MCF 10A (cell line): Measurements from ENCODE around the gene ZBTB32. TPM values are rescaled to one million over a fixed set of nuclear protein-coding genes. Genes with fewer than 3 reads are reported as not detected.

Source experiments
- BruUV-seq: library from RNA; stranded (reverse); fragments of 400-500 nt; replicated peaks from 2 replicates; lab custom pipeline; 2021; lab: Mats Ljungman, UMichigan
- CTCF ChIA-PET: fragments of 300-600 bp; sonication (Branson Sonifier 250); formaldehyde crosslinking; extraction: SDS; loops from one replicate; lab custom pipeline; 2021; ENCODE audit warnings: antibody characterized with exemption, inconsistent platforms; lab: Yijun Ruan, JAX
- POLR2A ChIA-PET: fragments of 300-600, 350-650 bp; sonication (Branson Sonifier 250); formaldehyde crosslinking; extraction: SDS; loops from one replicate; lab custom pipeline; 2020; ENCODE audit warnings: antibody characterized with exemption, inconsistent platforms; lab: Yijun Ruan, JAX
- DNase-seq: peaks from one replicate; pipeline ENCODE4 v3.0.0-alpha.2; 2018; ENCODE audit not compliant: unreplicated experiment
- H3K27ac Mint-ChIP-seq: one replicate; pipeline ENCODE4 v1.8.0; 2022; ENCODE audit warnings: mild to moderate bottlenecking, low read depth, mixed read lengths; ENCODE audit not compliant: unreplicated experiment
- H3K27me3 Mint-ChIP-seq: one replicate; pipeline ENCODE4 v1.8.0; 2022; ENCODE audit warnings: mixed read lengths; ENCODE audit not compliant: insufficient read depth, unreplicated experiment
- H3K36me3 Mint-ChIP-seq: one replicate; pipeline ENCODE4 v1.8.0; 2022; ENCODE audit warnings: mild to moderate bottlenecking, moderate library complexity, mixed read lengths; ENCODE audit not compliant: insufficient read depth, unreplicated experiment
- H3K4me1 Mint-ChIP-seq: one replicate; pipeline ENCODE4 v1.8.0; 2022; ENCODE audit warnings: mixed read lengths; ENCODE audit not compliant: insufficient read depth, unreplicated experiment
- H3K4me3 Mint-ChIP-seq: one replicate; pipeline ENCODE4 v1.8.0; 2022; ENCODE audit warnings: mild to moderate bottlenecking, moderate library complexity, mixed read lengths; ENCODE audit not compliant: unreplicated experiment
- H3K9me3 Mint-ChIP-seq: one replicate; pipeline ENCODE4 v1.8.0; 2022; ENCODE audit warnings: mixed read lengths; ENCODE audit not compliant: unreplicated experiment
- intact Hi-C: fragments of 100-400 bp; cut with micrococcal nuclease; formaldehyde crosslinking; loops from 2 replicates; pipeline ENCODE4 v1.14.1; 2022
- total RNA-seq: library from RNA; stranded (reverse); gene quantifications from 2 replicates; pipeline ENCODE4 v1.2.3, GENCODE V29; 2022
- TF ChIP-seq, protein P1 (sequence below): fragments of 200-600 bp; IDR thresholded peaks from one replicate; pipeline ENCODE4 v1.8.0; 2022; ENCODE audit warnings: antibody characterized with exemption, mild to moderate bottlenecking; ENCODE audit not compliant: unreplicated experiment

Gene ZBTB32
- total RNA-seq, 1 experiment from 2014 or later = not detected

DNA sequence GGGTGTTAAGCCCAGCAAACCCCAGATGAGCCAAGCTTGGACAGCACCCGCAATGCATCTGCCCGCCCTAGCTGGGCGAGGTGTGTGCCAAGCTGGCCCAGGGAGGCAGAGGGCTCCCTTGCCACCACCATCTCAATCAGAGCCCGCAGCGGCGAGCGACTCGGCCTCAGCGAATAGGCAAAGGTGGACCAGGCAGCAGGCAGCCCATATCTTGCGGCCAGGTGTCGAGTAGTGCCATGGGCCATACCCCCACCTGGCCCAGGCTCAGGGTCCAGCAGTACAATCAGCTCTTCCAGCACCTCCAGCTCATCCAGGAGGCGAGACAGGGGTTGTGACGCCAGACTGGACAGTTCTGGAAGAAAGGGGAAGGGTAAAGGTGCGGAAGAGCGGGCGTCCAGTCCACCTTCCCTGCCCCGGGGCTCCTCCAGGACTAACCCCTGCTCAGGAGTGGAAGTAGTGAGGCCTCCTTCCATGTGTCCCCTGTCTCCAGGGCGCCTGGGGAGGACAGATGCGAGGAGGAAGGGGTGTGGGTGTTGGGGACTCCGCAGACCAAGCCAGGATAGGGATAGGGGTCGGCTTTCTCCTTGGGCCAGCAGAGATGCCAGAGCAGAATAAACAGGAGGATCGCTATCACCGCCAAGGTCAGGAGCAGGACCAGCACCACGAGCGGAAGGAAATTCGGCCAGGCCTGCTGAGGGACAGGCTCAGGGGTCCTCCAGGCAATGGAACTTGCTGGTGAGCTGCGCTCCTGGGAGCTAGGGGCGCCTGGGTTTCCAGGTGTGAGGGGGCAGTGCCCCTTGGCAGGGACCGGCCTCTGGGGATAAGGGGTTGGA is 35.1 kb downstream of the ZBTB32 start:
- intact Hi-C loops = no loop called here
- Mint-ChIP-seq H3K27ac (no peak overlapping the region), H3K27me3 (no peaks in the 10 kb centered on the region), H3K36me3 (peaks cover 32% of the 10 kb centered on the region), H3K4me1 (peaks cover 8% of the 10 kb centered on the region), H3K9me3 (no peaks in the 10 kb centered on the region), H3K4me3 (peak overlapping the region; percentile 72)
- TF ChIP-seq, protein P1, sequence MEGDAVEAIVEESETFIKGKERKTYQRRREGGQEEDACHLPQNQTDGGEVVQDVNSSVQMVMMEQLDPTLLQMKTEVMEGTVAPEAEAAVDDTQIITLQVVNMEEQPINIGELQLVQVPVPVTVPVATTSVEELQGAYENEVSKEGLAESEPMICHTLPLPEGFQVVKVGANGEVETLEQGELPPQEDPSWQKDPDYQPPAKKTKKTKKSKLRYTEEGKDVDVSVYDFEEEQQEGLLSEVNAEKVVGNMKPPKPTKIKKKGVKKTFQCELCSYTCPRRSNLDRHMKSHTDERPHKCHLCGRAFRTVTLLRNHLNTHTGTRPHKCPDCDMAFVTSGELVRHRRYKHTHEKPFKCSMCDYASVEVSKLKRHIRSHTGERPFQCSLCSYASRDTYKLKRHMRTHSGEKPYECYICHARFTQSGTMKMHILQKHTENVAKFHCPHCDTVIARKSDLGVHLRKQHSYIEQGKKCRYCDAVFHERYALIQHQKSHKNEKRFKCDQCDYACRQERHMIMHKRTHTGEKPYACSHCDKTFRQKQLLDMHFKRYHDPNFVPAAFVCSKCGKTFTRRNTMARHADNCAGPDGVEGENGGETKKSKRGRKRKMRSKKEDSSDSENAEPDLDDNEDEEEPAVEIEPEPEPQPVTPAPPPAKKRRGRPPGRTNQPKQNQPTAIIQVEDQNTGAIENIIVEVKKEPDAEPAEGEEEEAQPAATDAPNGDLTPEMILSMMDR = no peak
- no TSS peak for BruUV-seq
- ChIA-PET CTCF (interaction anchor here (0.6 kb wide), 2 partner anchors 45 to 47 kb away, joined by 4 to 5 read pairs; no protein-coding TSS in a partner anchor), POLR2A (interaction anchor here (1.0 to 2.0 kb wide), 8 partner anchors 9 to 95 kb away, joined by 3 to 9 read pairs (median 4); partner anchors contain the start of gene LIN37)
- DNase-seq = no peak

DNA sequence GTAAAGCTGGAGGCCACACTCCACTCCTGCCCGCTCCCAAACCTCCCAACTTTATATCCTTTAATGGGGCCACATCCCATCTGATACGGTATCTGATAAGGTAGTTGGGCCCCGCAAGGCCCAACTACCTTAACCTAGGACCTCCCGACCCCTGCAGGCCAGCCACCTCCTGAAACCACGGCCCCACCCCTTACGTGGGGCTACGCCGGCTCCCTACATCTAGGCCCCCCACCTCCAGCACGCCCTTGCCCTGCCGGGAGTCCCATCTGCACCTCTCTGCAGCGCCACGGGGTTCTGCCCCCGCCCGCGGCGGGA is 35.7 kb downstream of the ZBTB32 start:
- intact Hi-C loops = no loop called here
- TF ChIP-seq, protein P1 = no peak
- BruUV-seq = no TSS peak
- no peak for DNase-seq
- peaks cover 11% of the 10 kb centered on the region for H3K4me1 Mint-ChIP-seq
- H3K27ac Mint-ChIP-seq = no peak overlapping the region
- H3K27me3 Mint-ChIP-seq = no peaks in the 10 kb centered on the region
- POLR2A ChIA-PET = interaction anchor here (0.6 to 2.0 kb wide), 11 partner anchors 9 to 96 kb away, joined by 3 to 9 read pairs (median 3); partner anchors contain the start of gene LIN37
- H3K9me3 Mint-ChIP-seq = no peaks in the 10 kb centered on the region
- H3K4me3 Mint-ChIP-seq = peak overlapping the region; percentile 72
- peaks cover 33% of the 10 kb centered on the region for H3K36me3 Mint-ChIP-seq
- CTCF ChIA-PET = interaction anchor here (0.6 kb wide), 1 partner anchor 46 kb away, joined by 5 read pairs; no protein-coding TSS in a partner anchor

DNA sequence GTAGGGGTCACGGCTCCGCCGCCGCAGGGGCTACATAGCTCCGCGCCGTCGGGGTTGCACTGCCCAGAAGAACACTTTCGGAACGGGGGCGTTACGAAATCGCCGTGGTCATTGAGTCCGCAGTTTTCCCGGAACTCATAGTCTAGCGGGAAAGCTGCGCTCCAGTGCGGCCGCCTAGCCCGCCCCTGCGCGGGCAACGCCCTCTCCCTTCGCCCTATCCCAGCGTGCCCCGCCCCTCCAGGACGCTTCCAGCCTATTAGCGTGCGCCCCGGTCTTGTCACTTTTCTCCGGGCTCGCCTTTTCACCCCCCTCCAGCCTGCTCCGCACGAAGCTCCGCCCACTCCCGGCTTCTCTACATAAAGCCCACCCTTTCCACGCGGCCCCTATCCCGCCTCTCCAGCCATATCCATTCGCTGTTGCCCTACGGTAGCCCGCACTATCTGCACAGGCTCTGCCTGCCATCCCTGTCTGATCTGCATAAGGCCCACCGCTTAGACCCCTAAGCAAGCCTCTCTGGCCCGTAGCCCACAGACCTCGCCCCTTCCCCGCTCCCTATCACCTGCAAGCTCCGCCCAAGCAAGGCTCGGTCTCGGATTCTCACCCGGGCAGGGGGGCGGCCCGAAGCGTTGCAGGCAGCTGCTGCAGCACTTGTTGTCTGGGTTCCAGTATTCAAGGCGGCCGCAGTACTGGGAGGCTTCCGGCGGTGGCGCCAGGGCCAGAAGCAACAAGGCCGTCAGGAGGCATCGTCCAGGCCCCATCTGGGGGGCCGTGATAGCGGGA is 36.3 kb downstream of the ZBTB32 start:
- CTCF ChIA-PET = no interaction called here
- intact Hi-C loops = no loop called here

More for the DNA sequence above, 36.3 kb downstream of the ZBTB32 start:
- H3K36me3 Mint-ChIP-seq = peaks cover 39% of the 10 kb centered on the region
- TF ChIP-seq, protein P1 = no peak
- no peak overlapping the region for H3K27ac Mint-ChIP-seq
- POLR2A ChIA-PET = interaction anchor here (0.6 to 2.0 kb wide), 14 partner anchors 8 to 162 kb away, joined by 3 to 9 read pairs (median 3); partner anchors contain the start of gene LIN37
- peak; percentile 98 for DNase-seq
- H3K9me3 Mint-ChIP-seq = no peaks in the 10 kb centered on the region
- no peaks in the 10 kb centered on the region for H3K27me3 Mint-ChIP-seq
- H3K4me1 Mint-ChIP-seq = peaks cover 11% of the 10 kb centered on the region
- BruUV-seq = no TSS peak
- H3K4me3 Mint-ChIP-seq = peak overlapping the region; percentile 72
